Coronary artery (tissue), 2 donors: Measurements from ENCODE around the gene TNFAIP8L2.
A peak's percentile ranks its signal among the peaks of the same experiment; 100 is the strongest.
"Not testable (repeated sequence)": the region's sequence is repeated elsewhere in the genome, so short reads cannot be mapped to it uniquely, and the experiment has no call there.

Source experiments
- DNase-seq: peaks from one replicate; pipeline ENCODE4 v3.0.0-alpha.2; 2017; ENCODE audit warnings: low spot score
- H3K27ac ChIP-seq, 2 donors: fragments of 200-600 bp; sonication (generic); one replicate each; pipeline ENCODE4 v1.5.1; 2016 to 2019
- H3K4me3 ChIP-seq: fragments of 200-600 bp; sonication (generic); 2 replicates; pipeline ENCODE4 v1.5.1; 2016; ENCODE audit warnings: mild to moderate bottlenecking, moderate library complexity
- CTCF ChIP-seq: fragments of 200-600 bp; sonication (generic); IDR thresholded peaks from one replicate; pipeline ENCODE4 v1.5.1; 2019; ENCODE audit warnings: antibody characterized with exemption

The TNFAIP8L2 gene

GRCh38 chr1:151199873-151200581, 43.6 kb downstream of the TNFAIP8L2 start:
- TF ChIP-seq CTCF: no peak
- no peak for DNase-seq
- Histone ChIP-seq H3K4me3 (peak overlapping the region; percentile 93), H3K27ac (peak overlapping the region; percentile 93 to 95)

GRCh38 chr1:151205381-151205965, 49.0 kb downstream of the TNFAIP8L2 start:
- H3K27ac ChIP-seq, DNase-seq, H3K4me3 ChIP-seq: not testable (repeated sequence)
